Transverse colon (tissue), 4 donors: ENCODE measurements around the gene CNRIP1.

Experiments used
- EP300 ChIP-seq: sonication (generic); formaldehyde crosslinking; IDR thresholded peaks from one replicate; pipeline ENCODE4 v1.6.1; 2017; ENCODE audit warnings: antibody characterized with exemption, low read depth
- POLR2A ChIP-seq: fragments of 450-650 bp; IDR thresholded peaks from one replicate; pipeline ENCODE4 v1.6.1; 2016; ENCODE audit warnings: antibody characterized with exemption, mild to moderate bottlenecking, moderate library complexity
- POLR2AphosphoS5 ChIP-seq, 3 donors: sonication (generic); formaldehyde crosslinking; IDR thresholded peaks; one replicate each; pipeline ENCODE4 v1.6.1; 2016; ENCODE audit warnings: antibody characterized with exemption in 3 of 3
- TF ChIP-seq, protein P1 (sequence below), 5 experiments: fragments of 200-600 bp in 3 of 5; fragments of 450-650 bp in 2 of 5; sonication (generic) in 3 of 5; IDR thresholded peaks; 1 replicate in 2 of 5; 2 replicates in 3 of 5; pipeline ENCODE4 v1.5.1; 2016 to 2017; ENCODE audit warnings: antibody characterized with exemption in 5 of 5, inconsistent platforms in 3 of 5, mild to moderate bottlenecking in 2 of 5, moderate library complexity in 1 of 5

DNA sequence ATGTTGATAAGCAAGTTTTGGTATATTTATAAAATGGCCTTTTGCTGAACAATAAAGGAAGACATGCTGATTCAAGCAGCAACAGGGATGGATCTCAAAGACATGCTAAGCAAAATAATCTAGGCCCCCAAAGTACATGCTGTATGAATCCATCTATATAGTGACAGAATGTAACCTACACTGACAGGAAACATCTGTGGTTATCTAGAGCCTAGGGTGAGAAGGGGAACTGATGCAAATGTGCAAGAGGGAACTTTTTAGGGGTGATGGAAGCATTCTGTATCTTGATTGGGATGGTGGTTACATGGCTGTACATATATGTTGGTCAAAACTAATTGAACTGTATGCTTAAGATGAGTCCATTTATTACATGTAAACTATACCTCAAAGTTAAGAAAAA is 24.2 kb downstream of the CNRIP1 start:
- TF ChIP-seq, protein P1, sequence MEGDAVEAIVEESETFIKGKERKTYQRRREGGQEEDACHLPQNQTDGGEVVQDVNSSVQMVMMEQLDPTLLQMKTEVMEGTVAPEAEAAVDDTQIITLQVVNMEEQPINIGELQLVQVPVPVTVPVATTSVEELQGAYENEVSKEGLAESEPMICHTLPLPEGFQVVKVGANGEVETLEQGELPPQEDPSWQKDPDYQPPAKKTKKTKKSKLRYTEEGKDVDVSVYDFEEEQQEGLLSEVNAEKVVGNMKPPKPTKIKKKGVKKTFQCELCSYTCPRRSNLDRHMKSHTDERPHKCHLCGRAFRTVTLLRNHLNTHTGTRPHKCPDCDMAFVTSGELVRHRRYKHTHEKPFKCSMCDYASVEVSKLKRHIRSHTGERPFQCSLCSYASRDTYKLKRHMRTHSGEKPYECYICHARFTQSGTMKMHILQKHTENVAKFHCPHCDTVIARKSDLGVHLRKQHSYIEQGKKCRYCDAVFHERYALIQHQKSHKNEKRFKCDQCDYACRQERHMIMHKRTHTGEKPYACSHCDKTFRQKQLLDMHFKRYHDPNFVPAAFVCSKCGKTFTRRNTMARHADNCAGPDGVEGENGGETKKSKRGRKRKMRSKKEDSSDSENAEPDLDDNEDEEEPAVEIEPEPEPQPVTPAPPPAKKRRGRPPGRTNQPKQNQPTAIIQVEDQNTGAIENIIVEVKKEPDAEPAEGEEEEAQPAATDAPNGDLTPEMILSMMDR (IDR thresholded peaks at IDR 0.05), result no peak
- TF ChIP-seq POLR2A (no peak), EP300 (no peak), POLR2AphosphoS5 (IDR thresholded peaks at IDR 0.05) (no peak)
